K562 (cell line): ENCODE results near the gene OPA3. TPM values are rescaled to one million over a fixed set of nuclear protein-coding genes. Genes with fewer than 3 reads are reported as not detected.

Experiments used
- NFXL1 ChIP-seq: fragments of 450-650 bp; formaldehyde crosslinking; IDR thresholded peaks from 2 replicates; pipeline ENCODE4 v1.4.0; 2021; ENCODE audit warnings: mild to moderate bottlenecking
- REST ChIP-seq, 2 experiments: fragments of 450-650 bp; formaldehyde crosslinking in 1 of 2; IDR thresholded peaks; 2 replicates each; pipeline versions ENCODE4 v1.4.0 to v1.6.1; 2014 to 2020; ENCODE audit warnings: mild to moderate bottlenecking in 2 of 2, borderline replicate concordance in 1 of 2, low read depth in 1 of 2
- SMAD4 ChIP-seq: fragments of 250-450 bp; sonication (Bioruptor Pico); conservative IDR thresholded peaks from 2 replicates; pipeline ENCODE4 v1.8.0; 2021; ENCODE audit warnings: inconsistent platforms, mild to moderate bottlenecking, moderate library complexity
- ZNF512 ChIP-seq: IDR thresholded peaks from 2 replicates; pipeline ENCODE4 v1.6.1; 2016; ENCODE audit warnings: missing genetic modification characterization, missing compliant biosample characterization
- ZNF639 ChIP-seq, 2 experiments: fragments of 200-800 bp in 1 of 2; sonication (Bioruptor generic) in 1 of 2; sonication (generic) in 1 of 2; formaldehyde crosslinking in 1 of 2; IDR thresholded peaks in 1 of 2; conservative IDR thresholded peaks in 1 of 2; 2 replicates each; pipeline versions ENCODE4 v1.5.0 to v1.6.1; 2016 to 2020; ENCODE audit warnings: missing compliant biosample characterization in 1 of 2, missing genetic modification characterization in 1 of 2, missing genetic modification reagents in 1 of 2
- polyA plus RNA-seq, 8 experiments: library from polyadenylated mRNA; depleted of rRNA in 4 of 8; stranded (reverse) in 5 of 8; unstranded in 3 of 8; fragments of >200 nt; fragmentation: Nextera tagmentation in 2 of 8; fragmentation: Illumina TruSeq in 1 of 8; extraction: Ambion mirVana in 2 of 8; extraction: Trizol in 1 of 8; gene quantifications; 2 replicates each; pipeline versions ENCODE4 v1.2.1 to v1.2.3, GENCODE V29; 2011 to 2014; ENCODE audit warnings: inconsistent platforms in 1 of 8, missing spikeins in 1 of 8
- total RNA-seq, 7 experiments: library from RNA; depleted of rRNA in 6 of 7; stranded (reverse); fragments of >200 nt in 6 of 7; fragmentation: Illumina TruSeq in 2 of 7; extraction: Trizol in 2 of 7; gene quantifications; 2 replicates each; pipeline versions ENCODE4 v1.2.1 to v1.2.3, GENCODE V29; 2011 to 2021; ENCODE audit warnings: low replicate concordance in 1 of 7

OPA3 gene
- total and polyA plus RNA-seq, 9 of the 15 experiments (the other 6 are each of a cell fraction or from before 2014, with no cell fraction given), result 1.4 to 18.8 (median 9.0) TPM

- TF ChIP-seq ZNF512 (tag) (no peak), NFXL1 (CRISPR knock-in tag) (peak; percentile 63; the same call in 1 of the 2 replicates), ZNF639 (CRISPR knock-in tag; conservative IDR thresholded peaks at IDR 0.05 in 1 of 2, IDR thresholded peaks at IDR 0.05 in 1 of 2) (0 out of 4 replicates have a peak, but pooled peaks of 1 of the 2 experiments have one; percentile 16), SMAD4 (peak; percentile 6; the same call in 1 of the 2 replicates), REST (IDR thresholded peaks at IDR 0.05; ENCODE audit: borderline replicate concordance) (no peak), REST (CRISPR knock-in tag; IDR thresholded peaks at IDR 0.05; ENCODE audit: low read depth) (0 out of 2 replicates have a peak, but pooled peaks have one; percentile 48)
These were observed 74.9 kb downstream of the OPA3 start (continued) for GRCh38 chr19:45509692-45510015.
